KMS-11 (cell line): Measurements from ENCODE around the gene TMPRSS6.

Source experiments
- H2AFZ ChIP-seq: fragments of 200-600 bp; sonication (generic); 2 replicates; pipeline ENCODE4 v1.6.1; 2016; ENCODE audit warnings: antibody characterized with exemption, mixed run types, low read depth
- H3K27ac ChIP-seq: fragments of 200-600 bp; sonication (generic); 2 replicates; pipeline ENCODE4 v1.6.1; 2016; ENCODE audit warnings: mild to moderate bottlenecking, mixed run types
- H3K27me3 ChIP-seq: fragments of 200-600 bp; sonication (generic); 2 replicates; pipeline ENCODE4 v1.6.1; 2017; ENCODE audit warnings: mild to moderate bottlenecking, low read depth, mixed run types, moderate library complexity; ENCODE audit not compliant: insufficient read depth
- H3K36me3 ChIP-seq: fragments of 200-600 bp; sonication (generic); 2 replicates; pipeline ENCODE4 v1.6.1; 2017; ENCODE audit warnings: mild to moderate bottlenecking, mixed run types; ENCODE audit not compliant: insufficient read depth
- H3K4me1 ChIP-seq: fragments of 200-600 bp; sonication (generic); 2 replicates; pipeline ENCODE4 v1.6.1; 2016; ENCODE audit warnings: mild to moderate bottlenecking, low read depth, mixed run types; ENCODE audit not compliant: poor library complexity, severe bottlenecking
- H3K4me2 ChIP-seq: fragments of 200-600 bp; sonication (generic); 2 replicates; pipeline ENCODE4 v1.7.0; 2016; ENCODE audit warnings: mild to moderate bottlenecking, mixed run types
- H3K4me3 ChIP-seq: fragments of 200-600 bp; sonication (generic); IDR thresholded peaks from 2 replicates; pipeline ENCODE4 v1.6.1; 2017; ENCODE audit warnings: low read depth, low read length, mixed read lengths; ENCODE audit not compliant: insufficient read depth
- H3K79me2 ChIP-seq: fragments of 200-600 bp; sonication (generic); 2 replicates; pipeline ENCODE4 v1.6.1; 2016; ENCODE audit warnings: low read depth, mixed run types; ENCODE audit not compliant: insufficient read depth
- H3K9ac ChIP-seq: fragments of 200-600 bp; sonication (generic); 2 replicates; pipeline ENCODE4 v1.6.1; 2016; ENCODE audit warnings: mild to moderate bottlenecking, mixed run types
- H4K20me1 ChIP-seq: fragments of 200-600 bp; sonication (generic); 2 replicates; pipeline ENCODE4 v1.6.1; 2016; ENCODE audit warnings: mild to moderate bottlenecking, mixed run types; ENCODE audit not compliant: insufficient read depth
- TF ChIP-seq, protein P1 (sequence below): fragments of 200-600 bp; sonication (generic); conservative IDR thresholded peaks from 2 replicates; pipeline ENCODE4 v1.6.1; 2017; ENCODE audit warnings: low read depth, mild to moderate bottlenecking, antibody characterized with exemption, low read length, moderate library complexity, mixed read lengths

The TMPRSS6 gene

DNA sequence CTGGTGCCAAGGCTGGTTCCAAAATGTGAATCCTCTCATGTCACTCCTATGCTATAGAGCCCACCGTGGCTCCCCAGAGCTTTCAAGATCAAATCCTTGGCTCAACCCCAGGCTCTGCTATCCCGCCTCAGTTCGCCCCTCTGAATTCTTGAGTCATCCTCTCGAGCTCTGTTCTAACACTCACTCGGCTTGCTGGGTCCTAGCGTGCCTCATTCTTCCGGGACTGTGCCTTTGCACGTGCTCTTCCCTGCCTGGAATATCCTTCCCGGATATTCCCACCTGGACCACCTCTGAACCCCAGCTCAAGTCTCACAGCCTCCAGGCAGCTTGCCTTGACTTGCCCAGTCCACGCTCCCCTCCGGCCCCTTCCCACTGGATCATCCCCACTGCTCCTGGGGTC is 45.0 kb downstream of the TMPRSS6 start:
- Histone ChIP-seq H2AFZ (no peak overlapping the region), H3K27ac (no peak overlapping the region), H3K27me3 (peaks cover 12% of the 10 kb centered on the region; the same call in 1 of the 2 replicates)

DNA sequence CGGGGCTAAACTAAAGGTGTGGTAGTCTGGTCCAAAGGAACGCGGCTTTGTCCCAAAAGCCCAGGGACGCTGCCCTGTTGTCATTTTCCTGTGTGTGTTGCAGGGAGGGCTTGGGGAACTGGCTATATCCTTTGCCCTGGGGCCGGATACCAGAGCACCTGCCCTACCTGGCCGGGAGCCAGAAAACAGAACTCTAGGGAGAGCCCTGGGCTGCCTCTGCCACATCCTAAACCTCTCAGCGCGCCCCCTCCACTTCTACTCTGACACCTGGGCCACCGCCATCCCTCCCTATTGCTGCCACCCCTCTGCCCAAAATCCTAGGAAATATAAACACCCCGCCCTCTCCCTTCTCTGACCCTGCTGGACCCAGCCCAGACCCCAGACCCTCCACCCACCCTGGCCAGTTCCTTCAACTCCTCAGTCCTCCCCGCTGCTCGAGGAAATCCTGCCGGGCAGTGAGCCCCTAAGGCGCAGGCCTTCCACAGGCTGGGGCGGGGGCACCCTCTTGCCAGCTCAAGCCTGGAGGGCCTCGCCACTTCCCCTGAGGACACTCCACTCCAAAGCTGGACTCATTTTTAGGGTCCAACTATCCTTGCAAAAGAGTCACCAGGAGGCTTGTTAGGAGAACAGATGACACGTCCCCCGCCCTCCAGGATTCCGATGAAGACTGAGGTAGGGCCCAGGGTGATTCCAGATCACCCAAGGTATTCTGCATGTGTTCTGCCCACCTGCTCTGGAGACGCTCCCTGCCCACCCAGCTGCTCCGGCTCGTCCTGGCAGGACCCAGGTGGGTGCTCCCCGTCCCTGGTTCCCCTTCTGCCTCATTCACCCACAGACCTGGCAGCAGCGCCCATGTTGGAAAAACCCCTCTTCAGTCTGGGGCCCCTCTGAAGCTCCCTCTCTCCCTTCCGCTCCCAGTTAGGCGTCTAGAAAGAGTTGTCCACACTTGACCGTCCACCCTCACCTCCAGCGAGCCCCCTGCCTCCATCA is 45.8 kb downstream of the TMPRSS6 start:
- H2AFZ ChIP-seq, result no peak overlapping the region
- no peak overlapping the region for H3K9ac ChIP-seq
- H4K20me1 ChIP-seq, result no peaks in the 10 kb centered on the region
- H3K27me3 ChIP-seq, result peaks cover 12% of the 10 kb centered on the region; the same call in 1 of the 2 replicates
- H3K27ac ChIP-seq, result no peak overlapping the region
- H3K4me1 ChIP-seq, result no peaks in the 10 kb centered on the region
- no peak overlapping the region for H3K4me3 ChIP-seq
- TF ChIP-seq, protein P1, sequence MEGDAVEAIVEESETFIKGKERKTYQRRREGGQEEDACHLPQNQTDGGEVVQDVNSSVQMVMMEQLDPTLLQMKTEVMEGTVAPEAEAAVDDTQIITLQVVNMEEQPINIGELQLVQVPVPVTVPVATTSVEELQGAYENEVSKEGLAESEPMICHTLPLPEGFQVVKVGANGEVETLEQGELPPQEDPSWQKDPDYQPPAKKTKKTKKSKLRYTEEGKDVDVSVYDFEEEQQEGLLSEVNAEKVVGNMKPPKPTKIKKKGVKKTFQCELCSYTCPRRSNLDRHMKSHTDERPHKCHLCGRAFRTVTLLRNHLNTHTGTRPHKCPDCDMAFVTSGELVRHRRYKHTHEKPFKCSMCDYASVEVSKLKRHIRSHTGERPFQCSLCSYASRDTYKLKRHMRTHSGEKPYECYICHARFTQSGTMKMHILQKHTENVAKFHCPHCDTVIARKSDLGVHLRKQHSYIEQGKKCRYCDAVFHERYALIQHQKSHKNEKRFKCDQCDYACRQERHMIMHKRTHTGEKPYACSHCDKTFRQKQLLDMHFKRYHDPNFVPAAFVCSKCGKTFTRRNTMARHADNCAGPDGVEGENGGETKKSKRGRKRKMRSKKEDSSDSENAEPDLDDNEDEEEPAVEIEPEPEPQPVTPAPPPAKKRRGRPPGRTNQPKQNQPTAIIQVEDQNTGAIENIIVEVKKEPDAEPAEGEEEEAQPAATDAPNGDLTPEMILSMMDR, result no peak
- no peaks in the 10 kb centered on the region for H3K36me3 ChIP-seq
- H3K79me2 ChIP-seq, result no peaks in the 10 kb centered on the region
- H3K4me2 ChIP-seq, result no peak overlapping the region

More for the DNA sequence above, 45.0 kb downstream of the TMPRSS6 start:
- Histone ChIP-seq H3K4me2 (no peak overlapping the region), H3K79me2 (no peaks in the 10 kb centered on the region), H3K4me1 (no peaks in the 10 kb centered on the region), H3K36me3 (no peaks in the 10 kb centered on the region), H3K4me3 (no peak overlapping the region), H4K20me1 (no peaks in the 10 kb centered on the region), H3K9ac (no peak overlapping the region)
- TF ChIP-seq, protein P1, result no peak

DNA sequence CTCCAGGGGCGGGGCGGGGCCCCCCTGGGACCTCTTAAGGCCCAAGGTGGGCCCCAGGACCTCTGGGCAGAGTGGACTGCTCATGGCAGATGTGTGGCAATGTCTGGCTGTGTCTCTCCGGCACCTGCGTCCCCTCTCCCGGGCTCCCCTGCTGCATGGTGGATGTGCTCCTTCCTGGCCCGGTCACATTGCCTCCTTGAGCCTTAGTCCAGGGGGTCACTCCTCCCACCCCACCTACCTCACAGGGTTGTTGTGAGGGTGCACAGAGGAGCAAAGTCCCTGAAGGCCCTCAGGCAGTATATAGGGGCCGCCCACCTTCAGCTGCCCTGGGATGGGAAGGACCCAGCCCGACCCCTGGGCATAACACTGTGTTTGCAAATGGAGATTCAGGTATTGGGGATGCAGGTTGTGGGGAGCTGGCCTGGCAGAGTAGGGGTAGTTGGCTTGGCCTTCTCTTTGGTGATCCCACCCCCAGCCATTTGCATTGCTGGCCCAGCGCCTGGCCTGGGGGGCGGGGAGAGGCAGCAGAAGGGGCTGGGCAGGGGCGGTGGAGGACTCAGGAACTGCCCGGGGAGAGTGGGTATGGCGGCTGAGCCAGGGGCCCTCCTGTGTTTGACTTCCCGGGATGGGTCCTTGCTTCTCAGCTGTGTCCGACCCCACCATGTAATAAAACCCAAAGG is 46.7 kb downstream of the TMPRSS6 start:
- Histone ChIP-seq H3K27me3 (peaks cover 4% of the 10 kb centered on the region; the same call in 1 of the 2 replicates), H3K4me2 (no peak overlapping the region), H3K36me3 (no peaks in the 10 kb centered on the region), H3K79me2 (no peaks in the 10 kb centered on the region), H2AFZ (no peak overlapping the region), H4K20me1 (no peaks in the 10 kb centered on the region), H3K27ac (no peak overlapping the region), H3K4me1 (no peaks in the 10 kb centered on the region), H3K4me3 (no peak overlapping the region), H3K9ac (no peak overlapping the region)
- TF ChIP-seq, protein P1, result no peak

DNA sequence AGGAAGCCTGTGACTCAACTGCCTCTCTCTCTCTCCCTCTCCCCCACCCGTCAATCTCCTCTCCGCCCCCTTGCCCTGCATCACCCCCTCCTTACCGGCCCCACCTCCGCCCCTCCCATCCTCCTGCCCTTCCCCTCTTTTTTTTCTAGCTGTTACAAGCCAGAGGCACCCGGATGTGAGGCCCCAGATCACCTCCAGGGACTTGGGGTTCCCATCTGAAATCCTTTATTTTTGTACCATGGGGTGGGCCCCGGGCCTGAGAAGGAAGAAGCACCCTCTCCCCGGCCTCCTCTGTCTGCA is 47.2 kb downstream of the TMPRSS6 start:
- Histone ChIP-seq H4K20me1 (no peaks in the 10 kb centered on the region), H3K27ac (no peak overlapping the region), H2AFZ (no peak overlapping the region), H3K4me2 (no peak overlapping the region), H3K9ac (no peak overlapping the region), H3K79me2 (no peaks in the 10 kb centered on the region), H3K4me1 (no peaks in the 10 kb centered on the region), H3K27me3 (peaks cover under 1% of the 10 kb centered on the region; the same call in 1 of the 2 replicates), H3K36me3 (no peaks in the 10 kb centered on the region), H3K4me3 (no peak overlapping the region)
- TF ChIP-seq, protein P1, result no peak
